Spleen (tissue), 7 donors: ENCODE results near the gene SNCB.

ENCODE experiments used
- CTCF ChIP-seq, 11 experiments: fragments of 200-600 bp in 7 of 11; fragments of 450-650 bp in 4 of 11; sonication (generic) in 4 of 11; IDR thresholded peaks in 8 of 11; conservative IDR thresholded peaks in 3 of 11; 1 replicate in 7 of 11; 2 replicates in 4 of 11; pipeline versions ENCODE4 v1.4.0 to v1.8.0; 2016 to 2021; ENCODE audit warnings: antibody characterized with exemption in 11 of 11, inconsistent platforms in 4 of 11, mild to moderate bottlenecking in 1 of 11
- POLR2A ChIP-seq, 3 donors: fragments of 450-650 bp; IDR thresholded peaks; one replicate each; pipeline ENCODE4 v1.5.1; 2017; ENCODE audit warnings: antibody characterized with exemption in 3 of 3, mild to moderate bottlenecking in 1 of 3
- POLR2AphosphoS5 ChIP-seq, 3 donors: sonication (generic); formaldehyde crosslinking; IDR thresholded peaks; one replicate each; pipeline ENCODE4 v1.5.1; 2017; ENCODE audit warnings: antibody characterized with exemption in 3 of 3
- donor health status: DM: no; HTN: no; CAD: no; lungs with moderate emphysema.
- donor health status: DM: no; HTN: no; CAD: no.
- donor health status: DM: no; HTN: no; CAD: no.

- TF ChIP-seq POLR2A (IDR thresholded peaks at IDR 0.05) = no peak
- TF ChIP-seq CTCF (IDR thresholded peaks at IDR 0.05 in 8 of 11, conservative IDR thresholded peaks at IDR 0.05 in 3 of 11) = no peak
- TF ChIP-seq POLR2AphosphoS5 (IDR thresholded peaks at IDR 0.05) = no peak
Measured at GRCh38 chr5:176629317-176629852, 949 bp downstream of the SNCB start.
